HCT116 (cell line): ENCODE measurements around the gene SCP2.

Source experiments
- CEBPB ChIP-seq: IDR thresholded peaks from 2 replicates; pipeline ENCODE4 v1.6.1; 2012; ENCODE audit warnings: low read depth
- EZH2 ChIP-seq: fragments of 200-600 bp; sonication (generic); IDR thresholded peaks from 2 replicates; pipeline ENCODE4 v1.6.1; 2017; ENCODE audit warnings: antibody characterized with exemption, mixed run types
- JUND ChIP-seq: IDR thresholded peaks from 2 replicates; pipeline ENCODE4 v1.6.1; 2012
- POLR2A ChIP-seq: IDR thresholded peaks from 2 replicates; pipeline ENCODE4 v1.7.0; 2011; ENCODE audit warnings: borderline replicate concordance; ENCODE audit not compliant: insufficient read depth, insufficient read length; ENCODE audit errors: extremely low read depth
- POLR2AphosphoS5 ChIP-seq: IDR thresholded peaks from 2 replicates; pipeline ENCODE4 v1.6.1; 2011; ENCODE audit warnings: mild to moderate bottlenecking, low read depth, low read length, moderate library complexity
- RAD21 ChIP-seq: IDR thresholded peaks from 2 replicates; pipeline ENCODE4 v1.6.1; 2012; ENCODE audit warnings: low read depth, mild to moderate bottlenecking
- SP1 ChIP-seq: IDR thresholded peaks from 2 replicates; pipeline ENCODE4 v1.6.1; 2012; ENCODE audit warnings: low read depth
- TCF7L2 ChIP-seq: IDR thresholded peaks from 2 replicates; pipeline ENCODE4 v1.7.0; 2011; ENCODE audit warnings: borderline replicate concordance, inconsistent platforms; ENCODE audit not compliant: insufficient read depth, insufficient read length; ENCODE audit errors: extremely low read depth
- TF ChIP-seq, protein P1 (sequence below): IDR thresholded peaks from 2 replicates; pipeline ENCODE4 v1.6.1; 2012
- TF ChIP-seq, protein P2 (sequence below), 3 experiments: fragments of 200-600 bp in 1 of 3; sonication (generic) in 1 of 3; IDR thresholded peaks in 2 of 3; conservative IDR thresholded peaks in 1 of 3; 2 replicates each; pipeline ENCODE4 v1.5.1; 2012 to 2017; ENCODE audit warnings: low read depth in 2 of 3, low read length in 2 of 3, antibody characterized with exemption in 1 of 3, borderline replicate concordance in 1 of 3, control low read depth in 1 of 3, mild to moderate bottlenecking in 1 of 3, mixed read lengths in 1 of 3, mixed run types in 1 of 3, moderate library complexity in 1 of 3; ENCODE audit not compliant: insufficient read depth in 1 of 3
- TF ChIP-seq, protein P3 (sequence below): IDR thresholded peaks from 2 replicates; pipeline ENCODE4 v1.6.1; 2012; ENCODE audit warnings: low read depth

DNA sequence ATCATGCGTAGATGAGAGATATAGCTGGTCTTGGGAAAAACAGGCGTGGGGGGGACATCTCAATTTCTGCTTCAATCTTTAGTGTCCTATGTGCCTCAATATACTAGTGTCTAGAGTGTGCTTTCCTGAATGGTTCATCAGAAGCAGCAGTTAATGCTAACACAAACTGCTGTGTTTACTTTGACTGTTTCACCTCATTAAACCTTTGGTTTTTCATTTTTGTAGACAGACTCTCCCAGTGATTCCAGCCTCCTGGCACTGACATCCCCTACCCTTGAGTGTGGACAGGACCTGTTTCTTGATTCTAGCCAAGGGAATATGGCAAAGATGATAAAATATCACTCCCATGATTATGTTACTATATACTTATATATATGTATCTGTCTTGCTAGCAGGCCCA is 46.9 kb upstream of the SCP2 start:
- TF ChIP-seq, protein P1, sequence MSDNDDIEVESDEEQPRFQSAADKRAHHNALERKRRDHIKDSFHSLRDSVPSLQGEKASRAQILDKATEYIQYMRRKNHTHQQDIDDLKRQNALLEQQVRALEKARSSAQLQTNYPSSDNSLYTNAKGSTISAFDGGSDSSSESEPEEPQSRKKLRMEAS: no peak
- no peak for TF ChIP-seq POLR2A
- TF ChIP-seq EZH2: no peak
- TF ChIP-seq, protein P2, sequence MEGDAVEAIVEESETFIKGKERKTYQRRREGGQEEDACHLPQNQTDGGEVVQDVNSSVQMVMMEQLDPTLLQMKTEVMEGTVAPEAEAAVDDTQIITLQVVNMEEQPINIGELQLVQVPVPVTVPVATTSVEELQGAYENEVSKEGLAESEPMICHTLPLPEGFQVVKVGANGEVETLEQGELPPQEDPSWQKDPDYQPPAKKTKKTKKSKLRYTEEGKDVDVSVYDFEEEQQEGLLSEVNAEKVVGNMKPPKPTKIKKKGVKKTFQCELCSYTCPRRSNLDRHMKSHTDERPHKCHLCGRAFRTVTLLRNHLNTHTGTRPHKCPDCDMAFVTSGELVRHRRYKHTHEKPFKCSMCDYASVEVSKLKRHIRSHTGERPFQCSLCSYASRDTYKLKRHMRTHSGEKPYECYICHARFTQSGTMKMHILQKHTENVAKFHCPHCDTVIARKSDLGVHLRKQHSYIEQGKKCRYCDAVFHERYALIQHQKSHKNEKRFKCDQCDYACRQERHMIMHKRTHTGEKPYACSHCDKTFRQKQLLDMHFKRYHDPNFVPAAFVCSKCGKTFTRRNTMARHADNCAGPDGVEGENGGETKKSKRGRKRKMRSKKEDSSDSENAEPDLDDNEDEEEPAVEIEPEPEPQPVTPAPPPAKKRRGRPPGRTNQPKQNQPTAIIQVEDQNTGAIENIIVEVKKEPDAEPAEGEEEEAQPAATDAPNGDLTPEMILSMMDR (IDR thresholded peaks at IDR 0.05 in 2 of 3, conservative IDR thresholded peaks at IDR 0.05 in 1 of 3; ENCODE audit: borderline replicate concordance in 1 of 3, insufficient read depth in 1 of 3, low read depth in 2 of 3, low read length in 2 of 3): no peak
- TF ChIP-seq, protein P3, sequence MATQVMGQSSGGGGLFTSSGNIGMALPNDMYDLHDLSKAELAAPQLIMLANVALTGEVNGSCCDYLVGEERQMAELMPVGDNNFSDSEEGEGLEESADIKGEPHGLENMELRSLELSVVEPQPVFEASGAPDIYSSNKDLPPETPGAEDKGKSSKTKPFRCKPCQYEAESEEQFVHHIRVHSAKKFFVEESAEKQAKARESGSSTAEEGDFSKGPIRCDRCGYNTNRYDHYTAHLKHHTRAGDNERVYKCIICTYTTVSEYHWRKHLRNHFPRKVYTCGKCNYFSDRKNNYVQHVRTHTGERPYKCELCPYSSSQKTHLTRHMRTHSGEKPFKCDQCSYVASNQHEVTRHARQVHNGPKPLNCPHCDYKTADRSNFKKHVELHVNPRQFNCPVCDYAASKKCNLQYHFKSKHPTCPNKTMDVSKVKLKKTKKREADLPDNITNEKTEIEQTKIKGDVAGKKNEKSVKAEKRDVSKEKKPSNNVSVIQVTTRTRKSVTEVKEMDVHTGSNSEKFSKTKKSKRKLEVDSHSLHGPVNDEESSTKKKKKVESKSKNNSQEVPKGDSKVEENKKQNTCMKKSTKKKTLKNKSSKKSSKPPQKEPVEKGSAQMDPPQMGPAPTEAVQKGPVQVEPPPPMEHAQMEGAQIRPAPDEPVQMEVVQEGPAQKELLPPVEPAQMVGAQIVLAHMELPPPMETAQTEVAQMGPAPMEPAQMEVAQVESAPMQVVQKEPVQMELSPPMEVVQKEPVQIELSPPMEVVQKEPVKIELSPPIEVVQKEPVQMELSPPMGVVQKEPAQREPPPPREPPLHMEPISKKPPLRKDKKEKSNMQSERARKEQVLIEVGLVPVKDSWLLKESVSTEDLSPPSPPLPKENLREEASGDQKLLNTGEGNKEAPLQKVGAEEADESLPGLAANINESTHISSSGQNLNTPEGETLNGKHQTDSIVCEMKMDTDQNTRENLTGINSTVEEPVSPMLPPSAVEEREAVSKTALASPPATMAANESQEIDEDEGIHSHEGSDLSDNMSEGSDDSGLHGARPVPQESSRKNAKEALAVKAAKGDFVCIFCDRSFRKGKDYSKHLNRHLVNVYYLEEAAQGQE: no peak
- no peak for TF ChIP-seq POLR2AphosphoS5
- no peak for TF ChIP-seq JUND
- no peak for TF ChIP-seq RAD21
- TF ChIP-seq CEBPB: no peak
- no peak for TF ChIP-seq SP1
- TF ChIP-seq TCF7L2: no peak
